HCT116 (cell line): ENCODE data around the gene ACTN4. TPM values are rescaled to one million over a fixed set of nuclear protein-coding genes. Genes with fewer than 3 reads are reported as not detected.

Experiments
- ATAC-seq: fragments of 200-7000 bp; cut with Tn5 transposase; 2 replicates; pipeline ENCODE4 v1.9.1; 2020; ENCODE audit warnings: mild to moderate bottlenecking, moderate library complexity
- BruUV-seq: library from RNA; stranded (reverse); fragments of 400-500 nt; replicated peaks from 2 replicates; lab custom pipeline; 2021; lab: Mats Ljungman, UMichigan
- CTCF ChIA-PET: fragments of 300-600 bp; sonication (Branson Sonifier 250); formaldehyde crosslinking; loops from one replicate; lab custom pipeline; 2021; ENCODE audit warnings: antibody characterized with exemption; lab: Charles Lee
- POLR2A ChIA-PET: fragments of 300-600, 350-600 bp; sonication (Branson Sonifier 250); formaldehyde crosslinking; loops from one replicate; lab custom pipeline; 2021; ENCODE audit warnings: antibody characterized with exemption; lab: Charles Lee
- RAD21 ChIA-PET, 2 experiments: fragments of 300-600 bp; sonication (Branson Sonifier 250); formaldehyde crosslinking; loops; one replicate each; lab custom pipeline; 2023; ENCODE audit warnings: low total read pairs in 2 of 2; ENCODE audit not compliant: uncharacterized antibody in 2 of 2, unreplicated experiment in 2 of 2, low non-redundant PET in 1 of 2; lab: Charles Lee
- DNase-seq: peaks from one replicate; pipeline ENCODE4 v3.0.0-alpha.2; 2010; ENCODE audit warnings: low read depth, low spot score
- H2AFZ ChIP-seq: fragments of 200-600 bp; shearing (Covaris generic), sonication (generic); 2 replicates; pipeline ENCODE4 v1.6.1; 2017; ENCODE audit warnings: low read depth, mixed run types, mixed read lengths, antibody characterized with exemption, low read length; ENCODE audit not compliant: poor library complexity, severe bottlenecking
- H3K27ac ChIP-seq: 2 replicates; pipeline ENCODE4 v1.5.1; 2012; ENCODE audit warnings: low read depth, low read length
- H3K27me3 ChIP-seq: fragments of 200-600 bp; sonication (generic); 2 replicates; pipeline ENCODE4 v1.6.1; 2016; ENCODE audit warnings: mixed run types, low read length, mixed read lengths; ENCODE audit not compliant: insufficient read depth
- H3K36me3 ChIP-seq, 2 experiments: fragments of 200-500 bp in 1 of 2; fragments of 200-600 bp in 1 of 2; sonication (Bioruptor generic) in 1 of 2; sonication (generic) in 1 of 2; 2 replicates each; pipeline versions ENCODE4 v1.5.1 to v1.6.1; 2014 to 2016; ENCODE audit warnings: low read length in 2 of 2, inconsistent platforms in 1 of 2, mixed read lengths in 1 of 2, mixed run types in 1 of 2; ENCODE audit not compliant: insufficient read depth in 2 of 2, control insufficient read depth in 1 of 2
- H3K4me1 ChIP-seq, 2 experiments: fragments of 200-600 bp in 1 of 2; sonication (generic) in 1 of 2; 2 replicates each; pipeline versions ENCODE4 v1.5.1 to v1.6.1; 2012 to 2017; ENCODE audit warnings: low read length in 2 of 2, inconsistent platforms in 1 of 2, mild to moderate bottlenecking in 1 of 2, mixed read lengths in 1 of 2, mixed run types in 1 of 2, moderate library complexity in 1 of 2; ENCODE audit not compliant: insufficient read depth in 2 of 2, control insufficient read depth in 1 of 2
- H3K4me2 ChIP-seq: fragments of 200-600 bp; sonication (generic); 2 replicates; pipeline ENCODE4 v1.6.1; 2017; ENCODE audit warnings: mixed run types, low read length, mixed read lengths
- H3K4me3 ChIP-seq, 2 experiments: fragments of 200-600 bp in 1 of 2; sonication (generic) in 1 of 2; replicated peaks in 1 of 2; 2 replicates each; pipeline ENCODE4 v1.5.1; 2011 to 2016; ENCODE audit warnings: low read length in 2 of 2, control low read depth in 1 of 2, low read depth in 1 of 2, mild to moderate bottlenecking in 1 of 2, mixed read lengths in 1 of 2, mixed run types in 1 of 2
- H3K79me2 ChIP-seq: fragments of 200-600 bp; sonication (generic); 2 replicates; pipeline ENCODE4 v1.6.1; 2017; ENCODE audit warnings: mild to moderate bottlenecking, mixed run types, low read length, moderate library complexity, mixed read lengths; ENCODE audit not compliant: insufficient read depth
- H3K9ac ChIP-seq: fragments of 200-600 bp; sonication (generic); 2 replicates; pipeline ENCODE4 v1.6.1; 2016; ENCODE audit warnings: low read length, mixed read lengths
- H3K9me2 ChIP-seq: fragments of 200-600 bp; sonication (generic), shearing (Covaris generic); 2 replicates; pipeline ENCODE4 v1.6.1; 2017; ENCODE audit warnings: mixed run types, mild to moderate bottlenecking, moderate library complexity; ENCODE audit not compliant: insufficient read depth
- H3K9me3 ChIP-seq, 2 experiments: fragments of 200-500 bp in 1 of 2; fragments of 200-600 bp in 1 of 2; sonication (Bioruptor generic) in 1 of 2; sonication (generic) in 1 of 2; 2 replicates each; pipeline ENCODE4 v1.6.1; 2014 to 2017; ENCODE audit warnings: low read length in 2 of 2, mixed read lengths in 2 of 2, inconsistent platforms in 1 of 2, low read depth in 1 of 2, mild to moderate bottlenecking in 1 of 2, mixed run types in 1 of 2, moderate library complexity in 1 of 2; ENCODE audit not compliant: control insufficient read depth in 1 of 2, insufficient read depth in 1 of 2
- H4K20me1 ChIP-seq: fragments of 200-600 bp; sonication (generic), shearing (Covaris generic); 2 replicates; pipeline ENCODE4 v1.6.1; 2017; ENCODE audit warnings: mixed run types, mild to moderate bottlenecking, moderate library complexity; ENCODE audit not compliant: insufficient read depth
- CEBPB ChIP-seq: IDR thresholded peaks from 2 replicates; pipeline ENCODE4 v1.6.1; 2012; ENCODE audit warnings: low read depth
- ELF1 ChIP-seq: IDR thresholded peaks from 2 replicates; pipeline ENCODE4 v1.6.1; 2012; ENCODE audit warnings: low read depth, borderline replicate concordance
- EZH2 ChIP-seq: fragments of 200-600 bp; sonication (generic); IDR thresholded peaks from 2 replicates; pipeline ENCODE4 v1.6.1; 2017; ENCODE audit warnings: antibody characterized with exemption, mixed run types
- JUND ChIP-seq: IDR thresholded peaks from 2 replicates; pipeline ENCODE4 v1.6.1; 2012
- MAX ChIP-seq: IDR thresholded peaks from 2 replicates; pipeline ENCODE4 v1.6.1; 2012
- POLR2AphosphoS5 ChIP-seq: IDR thresholded peaks from 2 replicates; pipeline ENCODE4 v1.6.1; 2011; ENCODE audit warnings: mild to moderate bottlenecking, low read depth, low read length, moderate library complexity
- RAD21 ChIP-seq: IDR thresholded peaks from 2 replicates; pipeline ENCODE4 v1.6.1; 2012; ENCODE audit warnings: low read depth, mild to moderate bottlenecking
- REST ChIP-seq: IDR thresholded peaks from 2 replicates; pipeline ENCODE4 v1.6.1; 2012; ENCODE audit warnings: low read depth
- SIN3A ChIP-seq: IDR thresholded peaks from 2 replicates; pipeline ENCODE4 v1.6.1; 2012; ENCODE audit warnings: low read depth
- intact Hi-C: fragments of 100-400 bp; cut with micrococcal nuclease; formaldehyde crosslinking; loops from 2 replicates; pipeline ENCODE4 v1.10.0; 2022
- total RNA-seq: library from RNA; stranded (reverse); gene quantifications from one replicate; pipeline ENCODE4 v1.2.1, GENCODE V29; 2021; ENCODE audit not compliant: unreplicated experiment

The ACTN4 gene
- total RNA-seq, 1 experiment from 2014 or later, result 651 TPM

GRCh38 chr19:38650172-38650775, 2.8 kb downstream of the ACTN4 start:
- RAD21 ChIA-PET, result interaction anchor here in 1 of 2 experiments (0.6 kb wide), 1 partner anchor 248 kb away, joined by 3 read pairs; the partner anchor contains the start of gene FAM98C
- ATAC-seq (no peak), DNase-seq (no peak)
- intact Hi-C loops, result no loop called here
- no peak overlapping the region for H2AFZ ChIP-seq
- peaks cover 9% of the 10 kb centered on the region; the same call in 1 of the 2 replicates for H4K20me1 ChIP-seq
- no TSS peak for BruUV-seq
- no peaks in the 10 kb centered on the region for H3K9me2 ChIP-seq
- peaks cover 58 to 70% of the 10 kb centered on the region in 2 experiments for H3K4me1 ChIP-seq
- peaks cover 78% of the 10 kb centered on the region for H3K79me2 ChIP-seq
- H3K9ac ChIP-seq, result peak overlapping the region; percentile 100
- H3K4me2 ChIP-seq, result peak overlapping the region; percentile 84
- TF ChIP-seq ELF1 (no peak), JUND (no peak), POLR2AphosphoS5 (peak; percentile 11; the same call in 1 of the 2 replicates), RAD21 (no peak)
- H3K27ac ChIP-seq, result peak overlapping the region; percentile 72
- H3K27me3 ChIP-seq, result no peaks in the 10 kb centered on the region
- H3K9me3 ChIP-seq, result no peaks in the 10 kb centered on the region
- H3K4me3 ChIP-seq, result peak overlapping the region; percentile 84 to 100
- CTCF ChIA-PET, result no interaction called here
- POLR2A ChIA-PET, result interaction anchor here (0.9 to 1.7 kb wide), 3 partner anchors 9 to 198 kb away, joined by 3 read pairs; no protein-coding TSS in a partner anchor
- H3K36me3 ChIP-seq, result peaks cover 0 to 4% of the 10 kb centered on the region in 2 experiments; a peak in 1 of 4 replicates

GRCh38 chr19:38650911-38651584, 3.6 kb downstream of the ACTN4 start:
- intact Hi-C loops, result no loop called here
- POLR2A ChIA-PET, result no interaction called here
- H3K4me2 ChIP-seq, result peak overlapping the region; percentile 84
- CTCF ChIA-PET, result no interaction called here
- H3K79me2 ChIP-seq, result peaks cover 86% of the 10 kb centered on the region
- H3K36me3 ChIP-seq, result peaks cover 0 to 10% of the 10 kb centered on the region in 2 experiments; a peak in 1 of 4 replicates
- RAD21 ChIA-PET, result no interaction called here
- no peaks in the 10 kb centered on the region for H3K9me2 ChIP-seq
- BruUV-seq, result no TSS peak
- no peaks in the 10 kb centered on the region for H3K9me3 ChIP-seq
- ATAC-seq (no peak; the same call in 1 of the 2 replicates), DNase-seq (no peak)
- H3K4me1 ChIP-seq, result peaks cover 66 to 78% of the 10 kb centered on the region in 2 experiments
- H2AFZ ChIP-seq, result no peak overlapping the region
- peak overlapping the region; percentile 100 for H3K9ac ChIP-seq
- H3K27ac ChIP-seq, result peak overlapping the region; percentile 72
- peak overlapping the region; percentile 41 to 100 for H3K4me3 ChIP-seq
- no peaks in the 10 kb centered on the region for H3K27me3 ChIP-seq
- TF ChIP-seq SIN3A (no peak), CEBPB (no peak), EZH2 (no peak), REST (no peak), MAX (no peak)
- peaks cover 9% of the 10 kb centered on the region; the same call in 1 of the 2 replicates for H4K20me1 ChIP-seq
